A549 (cell line): ENCODE measurements around the gene BLCAP.

ENCODE experiments used
- EP300 ChIP-seq, 2 experiments: fragments of >200 bp; sonication (Bioruptor Twin); formaldehyde crosslinking; IDR thresholded peaks; 2 replicates in 1 of 2; 3 replicates in 1 of 2; pipeline ENCODE4 v1.6.1; 2016 to 2017
- JUNB ChIP-seq: fragments of >200 bp; sonication (Bioruptor Twin); formaldehyde crosslinking; IDR thresholded peaks from 2 replicates; pipeline ENCODE4 v1.6.1; 2016
- POLR2A ChIP-seq: IDR thresholded peaks from 2 replicates; pipeline ENCODE4 v1.6.1; 2012; ENCODE audit warnings: mild to moderate bottlenecking, low read length
- RARB ChIP-seq: fragments of 250-450 bp; sonication (Bioruptor Pico); IDR thresholded peaks from 2 replicates; pipeline ENCODE4 v1.8.0; 2021; ENCODE audit warnings: mild to moderate bottlenecking, moderate library complexity
- ZFP36 ChIP-seq: fragments of 450-650 bp; IDR thresholded peaks from 2 replicates; pipeline ENCODE4 v1.6.1; 2014; ENCODE audit warnings: borderline replicate concordance; ENCODE audit not compliant: partially characterized antibody

GRCh38 chr20:37543828-37544227, 16.2 kb upstream of the BLCAP start:
- no peak for TF ChIP-seq POLR2A
- no peak for TF ChIP-seq EP300 (IDR thresholded peaks at IDR 0.05)
- no peak for TF ChIP-seq ZFP36
- no peak for TF ChIP-seq JUNB
- TF ChIP-seq RARB, result no peak
